C1 segment of cervical spinal cord (tissue), 14 donors: ENCODE data around the gene LEPR.
"Not testable (repeated sequence)": the region's sequence is repeated elsewhere in the genome, so short reads cannot be mapped to it uniquely, and the experiment has no call there.

ENCODE experiments used
- DNase-seq, 14 donors: peaks; one replicate each; lab custom pipeline; 2025; lab: John Stamatoyannopoulos, UW

Gene LEPR

GRCh38 chr1:65420590-65421350, at the start of gene LEPR, which contains the start of gene LEPROT:
Gene LEPR, plus strand, starts transcription at chr1:65420668. Its CDS starts 144,898 bp downstream, at chr1:65565566.
Gene LEPROT, plus strand, starts transcription at chr1:65420668. Its CDS starts 57 bp downstream, at chr1:65420725.
- DNase-seq, result peak in 4 of 14 donors; percentile 58 to 92 (median 66)

DNA sequence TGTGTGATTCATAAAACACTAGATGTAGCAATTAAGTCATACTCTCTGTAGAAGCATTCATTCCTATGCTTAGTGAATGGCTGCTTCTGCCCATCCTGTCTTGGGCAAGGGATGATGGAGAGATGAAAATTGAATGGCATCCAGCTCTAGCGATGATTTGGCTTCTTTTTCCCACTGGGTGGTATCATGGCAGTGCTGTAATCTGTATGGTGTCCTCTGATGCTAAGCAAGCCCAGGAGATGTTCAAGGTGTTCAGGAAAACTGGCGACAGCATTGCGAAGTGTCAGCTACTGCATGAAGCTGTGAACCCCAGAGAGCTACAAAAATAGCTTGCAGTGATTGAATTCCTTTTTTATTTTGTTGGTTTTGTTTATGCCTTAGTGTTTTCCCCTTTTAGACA, 48.9 kb upstream of the LEPR start:
- DNase-seq, result peak in 1 of 14 donors; percentile 49

GRCh38 chr1:65372557-65372956, 47.9 kb upstream of the LEPR start:
- no peak for DNase-seq

DNA sequence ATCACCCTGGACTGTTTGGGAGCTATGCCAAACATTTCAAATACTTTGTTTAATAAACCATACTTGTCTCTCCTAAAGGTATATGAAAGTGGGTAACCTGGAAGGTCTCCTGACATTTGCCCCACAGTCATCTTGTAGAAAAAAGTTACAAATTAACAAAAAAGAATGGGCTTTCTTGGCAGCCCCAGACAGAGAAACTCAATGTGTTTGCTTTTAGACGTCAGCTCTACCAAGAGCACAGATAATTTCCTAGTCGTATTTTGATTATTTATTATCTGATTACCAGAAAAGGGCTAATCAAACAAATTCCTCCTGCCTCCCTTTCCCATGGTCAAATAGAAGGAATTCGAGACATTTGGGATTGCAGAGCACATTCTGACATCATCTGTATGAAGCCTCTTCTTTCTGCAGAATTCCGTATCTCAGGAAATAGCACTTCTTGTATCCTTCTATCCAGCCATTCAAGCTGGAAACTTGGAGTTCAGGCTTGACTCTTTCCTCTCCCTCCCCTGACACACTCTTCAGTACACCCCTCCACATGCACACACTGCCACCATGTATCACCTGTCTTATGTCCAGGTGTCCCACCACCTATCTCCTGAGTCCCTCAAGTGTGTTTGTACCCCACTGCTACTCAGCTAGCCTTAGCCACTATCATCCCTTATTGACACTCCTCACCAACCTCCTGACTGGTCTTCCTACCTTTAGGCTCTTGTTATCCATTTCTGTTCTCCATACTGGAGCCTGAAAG, 42.8 kb upstream of the LEPR start:
- no peak for DNase-seq

- DNase-seq, result no peak
Observed at GRCh38 chr1:65378247-65378946, 42.1 kb upstream of the LEPR start.

DNA sequence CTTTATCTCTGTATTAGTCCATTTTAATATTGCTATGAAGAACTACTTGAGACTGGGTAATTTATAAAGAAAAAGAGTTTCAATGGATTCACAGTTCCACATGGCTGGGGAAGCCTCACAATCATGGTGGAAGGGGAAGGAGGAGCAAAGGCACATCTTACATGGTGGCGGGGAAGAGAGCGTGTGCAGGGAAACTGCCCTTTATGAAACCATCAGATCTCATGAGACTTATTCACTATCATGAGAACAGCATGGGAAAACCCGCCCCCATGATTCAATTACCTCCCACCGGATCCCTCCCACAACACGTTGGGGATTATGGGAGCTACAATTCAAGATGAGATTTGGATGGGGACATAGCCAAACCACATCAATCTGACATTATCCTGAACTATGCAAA, 36.0 kb upstream of the LEPR start:
- DNase-seq, result not testable (repeated sequence)

GRCh38 chr1:65386439-65386838, 34.0 kb upstream of the LEPR start:
- DNase-seq, result peak in 2 of 14 donors; percentile 26 to 94

GRCh38 chr1:65387821-65388220, 32.6 kb upstream of the LEPR start:
- DNase-seq, result no peak

- DNase-seq, result no peak
Observed at GRCh38 chr1:65388908-65389695, 31.4 kb upstream of the LEPR start.

DNA sequence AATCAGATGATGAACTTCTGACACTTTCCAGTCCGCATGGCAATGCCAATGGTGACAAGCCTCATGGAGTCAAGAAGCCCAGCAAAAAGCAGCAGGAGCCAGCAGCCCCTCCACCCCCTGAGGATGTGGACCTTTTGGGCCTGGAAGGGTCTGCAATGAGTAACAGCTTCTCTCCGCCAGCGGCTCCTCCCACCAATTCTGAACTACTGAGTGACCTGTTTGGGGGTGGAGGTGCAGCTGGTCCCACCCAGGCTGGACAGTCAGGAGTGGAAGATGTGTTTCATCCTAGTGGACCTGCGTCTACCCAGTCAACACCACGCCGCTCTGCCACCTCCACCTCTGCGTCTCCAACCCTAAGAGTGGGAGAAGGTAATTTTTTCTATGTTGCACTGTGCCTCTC, 28.0 kb upstream of the LEPR start:
- DNase-seq, result no peak

GRCh38 chr1:65393347-65393746, 27.1 kb upstream of the LEPR start:
- no peak for DNase-seq

DNA sequence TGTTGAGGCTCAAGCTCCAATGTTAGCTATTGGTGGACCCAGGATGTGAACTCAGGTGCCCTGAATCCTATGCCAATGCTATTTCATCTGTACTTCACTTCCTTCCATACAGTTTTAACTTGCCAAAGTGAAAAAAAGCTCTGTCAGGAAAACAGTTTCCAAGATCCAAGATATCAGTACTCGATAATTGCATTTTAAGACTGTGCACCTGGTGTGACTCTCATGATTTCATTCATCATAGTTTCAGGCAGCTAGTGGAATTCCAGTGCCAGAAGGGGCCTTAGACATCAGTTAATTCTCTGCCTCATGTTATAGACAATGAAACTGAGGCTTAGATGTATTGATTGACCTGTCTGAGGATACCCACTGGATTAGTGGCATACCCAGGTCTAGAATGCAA, 26.5 kb upstream of the LEPR start:
- no peak for DNase-seq

DNA sequence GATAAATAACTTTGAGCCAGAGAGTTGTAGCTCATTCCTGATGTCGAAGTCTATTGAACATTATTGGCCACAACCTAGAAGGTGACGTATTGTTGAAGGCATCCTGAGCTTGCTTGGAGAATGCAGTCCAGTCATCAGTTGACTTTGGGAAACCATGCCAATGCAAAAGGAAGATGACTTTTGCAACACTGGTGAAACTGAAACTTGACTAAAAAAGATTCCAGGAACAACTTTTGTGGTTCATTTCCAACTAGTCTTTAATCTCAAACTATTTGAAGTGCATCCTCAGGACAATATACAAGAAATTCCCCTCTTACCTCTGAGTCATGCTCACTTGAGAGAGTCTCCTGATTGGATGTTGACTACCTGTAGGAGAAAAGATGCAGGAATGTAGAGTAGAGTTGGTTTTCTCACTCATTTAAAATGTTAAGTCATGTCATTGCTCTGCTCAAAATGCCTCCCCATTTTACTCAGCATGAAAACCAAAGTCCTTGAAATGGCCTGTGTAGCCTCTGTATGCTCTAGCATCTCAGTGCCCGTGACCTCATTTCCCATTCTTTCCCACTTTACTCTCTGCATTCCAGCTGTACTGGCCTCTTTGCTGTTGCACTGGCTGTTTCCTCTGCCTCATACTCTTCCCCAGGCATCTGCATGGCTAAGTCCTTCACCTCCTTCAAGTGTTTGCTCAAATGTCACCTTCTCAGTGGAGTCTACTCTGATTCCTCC, 24.4 kb upstream of the LEPR start:
- no peak for DNase-seq

DNA sequence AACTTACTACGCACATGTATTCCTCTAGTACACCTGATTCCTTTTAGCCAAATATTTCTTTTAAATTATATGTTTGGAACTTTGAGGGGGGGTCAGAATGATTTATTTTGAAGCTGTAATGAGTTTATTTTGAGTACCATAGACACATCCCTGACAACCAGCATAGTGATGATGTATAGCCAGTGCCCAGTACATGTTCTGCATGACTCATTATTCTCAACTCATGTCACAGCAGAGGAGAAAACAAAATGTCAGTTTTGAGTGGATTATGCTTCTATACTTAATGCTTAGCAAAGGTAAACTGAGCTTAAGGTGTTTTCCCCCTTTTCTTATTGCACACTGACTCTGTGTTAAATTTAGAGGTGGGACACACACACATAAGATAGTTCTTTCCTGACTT, 22.4 kb upstream of the LEPR start:
- no peak for DNase-seq

- DNase-seq, result no peak
Observed at GRCh38 chr1:65399003-65399402, 21.5 kb upstream of the LEPR start.

GRCh38 chr1:65401612-65402011, 18.9 kb upstream of the LEPR start:
- DNase-seq, result peak in 1 of 14 donors; percentile 10

DNA sequence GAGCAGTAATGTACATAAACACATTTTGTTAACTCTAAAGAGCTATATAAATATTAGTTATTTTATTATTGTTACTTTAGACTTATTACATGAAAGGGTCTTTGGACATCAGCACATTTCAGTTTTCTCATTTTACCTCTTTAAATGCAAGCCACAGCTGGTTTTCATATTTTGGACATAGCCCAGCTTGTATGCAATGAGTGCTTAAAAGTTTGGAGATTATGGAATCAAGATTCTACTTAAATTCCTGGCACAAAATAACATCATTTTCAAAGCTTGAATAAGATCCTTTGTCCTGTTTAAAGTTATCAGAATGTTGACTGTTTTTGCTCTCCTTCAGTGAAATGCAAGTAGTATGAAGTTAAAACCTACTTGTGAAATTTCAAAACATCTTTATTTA, 15.5 kb upstream of the LEPR start:
- DNase-seq, result no peak

- DNase-seq, result no peak
Observed at GRCh38 chr1:65407877-65408276, 12.6 kb upstream of the LEPR start.

DNA sequence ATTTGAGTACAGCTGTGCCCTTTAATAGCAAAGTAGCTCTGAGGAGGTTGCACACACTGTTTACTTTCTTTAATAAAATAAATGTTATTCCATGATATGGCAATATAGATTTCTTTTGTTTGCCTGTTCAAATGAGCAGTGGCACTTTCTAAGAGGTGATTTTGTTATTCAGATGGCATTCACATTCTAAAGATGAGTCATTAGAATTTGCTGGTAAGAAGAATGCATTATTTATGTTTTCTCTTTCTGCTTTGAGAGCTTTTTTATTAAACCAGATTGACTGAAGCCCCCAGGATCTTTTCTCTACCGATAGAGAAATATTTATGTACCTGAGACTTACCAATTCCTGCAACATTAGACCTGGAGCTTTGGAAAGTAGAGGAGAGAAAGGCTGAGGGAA, 11.2 kb upstream of the LEPR start:
- no peak for DNase-seq

DNA sequence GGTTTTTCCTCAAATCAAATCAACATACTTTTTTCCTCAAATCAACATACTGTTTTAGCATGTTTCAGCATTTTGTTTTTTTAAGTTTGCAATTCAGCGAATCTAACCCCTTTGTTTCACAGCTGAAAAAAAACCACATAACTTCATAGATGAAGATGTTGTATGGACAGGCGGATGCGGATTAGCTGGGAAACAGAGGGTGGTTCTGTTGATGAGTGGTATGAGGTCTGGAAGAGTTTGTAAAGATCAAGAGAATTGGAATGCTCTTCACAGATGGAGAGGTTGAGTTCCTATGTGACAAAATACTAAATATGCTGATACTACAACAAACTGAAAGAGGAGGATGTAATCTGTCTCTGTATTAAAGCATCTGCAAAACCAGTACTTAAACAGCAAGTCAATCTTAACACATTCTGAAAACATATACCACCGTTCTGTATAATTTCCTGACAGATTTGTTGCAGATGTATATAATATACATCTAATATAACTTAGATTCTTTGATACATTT, 10.6 kb upstream of the LEPR start:
- no peak for DNase-seq
